Muscle of leg (tissue), 11 donors: ENCODE results near the gene IRS1. TPM values are rescaled to one million over a fixed set of nuclear protein-coding genes. Genes with fewer than 3 reads are reported as not detected.

Source experiments
- DNase-seq: peaks from one replicate; pipeline ENCODE4 v3.0.0; 2013
- H3K27ac ChIP-seq: one replicate; pipeline ENCODE4 v1.5.1; 2013; ENCODE audit warnings: mild to moderate bottlenecking, low read length, control low read depth
- H3K27me3 ChIP-seq: one replicate; pipeline ENCODE4 v1.6.1; 2013; ENCODE audit warnings: low read length; ENCODE audit not compliant: control insufficient read depth, insufficient read depth
- H3K36me3 ChIP-seq: one replicate; pipeline ENCODE4 v1.6.1; 2013; ENCODE audit warnings: low read length; ENCODE audit not compliant: control insufficient read depth, insufficient read depth
- H3K4me1 ChIP-seq: one replicate; pipeline ENCODE4 v1.6.1; 2013; ENCODE audit warnings: low read length; ENCODE audit not compliant: control insufficient read depth, insufficient read depth
- H3K4me3 ChIP-seq: one replicate; pipeline ENCODE4 v1.5.1; 2013; ENCODE audit warnings: low read length, control low read depth
- H3K9me3 ChIP-seq: replicated peaks from 2 replicates; pipeline ENCODE4 v1.6.1; 2013; ENCODE audit warnings: low read depth, low read length; ENCODE audit not compliant: control insufficient read depth
- WGBS: methylation state at CpG from one replicate; pipeline ENCODE4 v1.1.5; 2013; ENCODE audit warnings: missing lambda C conversion rate; ENCODE audit not compliant: insufficient coverage; 5-methylcytosine and 5-hydroxymethylcytosine counted together
- polyA plus RNA-seq, 8 donors: library from polyadenylated mRNA; unstranded; fragments of 120-200 nt; gene quantifications; one replicate each; pipeline versions ENCODE4 v1.2.1 to v1.2.3, GENCODE V29; 2013; ENCODE audit warnings: inconsistent platforms in 1 of 8, low replicate concordance in 1 of 8; ENCODE audit not compliant: insufficient read length in 8 of 8, insufficient read depth in 1 of 8
- total RNA-seq: library from RNA; stranded (reverse); fragments of 120-200 nt; gene quantifications from one replicate; pipeline ENCODE4 v1.2.4, GENCODE V29; 2013

IRS1 gene
- total and polyA plus RNA-seq, 9 donors, result 9.2 to 22.1 (median 14.3) TPM

- peaks cover 29% of the 10 kb centered on the region for H3K4me1 ChIP-seq
- H3K27ac ChIP-seq, result peak overlapping the region; percentile 80
- H3K27me3 ChIP-seq, result no peaks in the 10 kb centered on the region
- no peak overlapping the region for H3K4me3 ChIP-seq
- DNase-seq, result peak; percentile 79
- no peaks in the 10 kb centered on the region for H3K36me3 ChIP-seq
- H3K9me3 ChIP-seq, result no peaks in the 10 kb centered on the region
- no CpG with 5 or more reads among the region's 2 CpGs for WGBS
Measured at GRCh38 chr2:226760412-226761194, 39.0 kb downstream of the IRS1 start.

GRCh38 chr2:226759768-226760167 is 39.9 kb downstream of the IRS1 start:
- Histone ChIP-seq H3K4me1 (peaks cover 25% of the 10 kb centered on the region), H3K27me3 (no peaks in the 10 kb centered on the region), H3K4me3 (no peak overlapping the region), H3K9me3 (no peaks in the 10 kb centered on the region), H3K36me3 (no peaks in the 10 kb centered on the region), H3K27ac (peak overlapping the region; percentile 80)
- DNase-seq, result no peak
- 63% methylated on average over 4 of the region's 9 CpGs for WGBS

GRCh38 chr2:226758921-226759640 is 40.5 kb downstream of the IRS1 start:
- H3K36me3 ChIP-seq, result no peaks in the 10 kb centered on the region
- no peaks in the 10 kb centered on the region for H3K27me3 ChIP-seq
- peak overlapping the region; percentile 67 for H3K27ac ChIP-seq
- peak; percentile 89 for DNase-seq
- H3K9me3 ChIP-seq, result no peaks in the 10 kb centered on the region
- H3K4me3 ChIP-seq, result no peak overlapping the region
- WGBS, result no CpG with 5 or more reads among the region's 3 CpGs
- H3K4me1 ChIP-seq, result peaks cover 24% of the 10 kb centered on the region

- Histone ChIP-seq H3K4me3 (no peak overlapping the region), H3K4me1 (peaks cover 17% of the 10 kb centered on the region), H3K27ac (no peak overlapping the region), H3K9me3 (no peaks in the 10 kb centered on the region), H3K27me3 (no peaks in the 10 kb centered on the region), H3K36me3 (no peaks in the 10 kb centered on the region)
- 100% methylated on average over 1 of the region's 2 CpGs for WGBS
- DNase-seq, result no peak
Measured at GRCh38 chr2:226756131-226756530, 43.5 kb downstream of the IRS1 start.

GRCh38 chr2:226755631-226756030 is 44.0 kb downstream of the IRS1 start:
- H3K4me1 ChIP-seq, result peaks cover 12% of the 10 kb centered on the region
- no CpG with 5 or more reads among the region's 1 CpG for WGBS
- H3K9me3 ChIP-seq, result no peaks in the 10 kb centered on the region
- no peaks in the 10 kb centered on the region for H3K36me3 ChIP-seq
- DNase-seq, result no peak
- no peak overlapping the region for H3K27ac ChIP-seq
- no peaks in the 10 kb centered on the region for H3K27me3 ChIP-seq
- no peak overlapping the region for H3K4me3 ChIP-seq

GRCh38 chr2:226754821-226755604 is 44.6 kb downstream of the IRS1 start:
- H3K4me3 ChIP-seq, result no peak overlapping the region
- no peak overlapping the region for H3K27ac ChIP-seq

GRCh38 chr2:226752887-226753286 is 46.7 kb downstream of the IRS1 start:
- peaks cover 2% of the 10 kb centered on the region for H3K4me1 ChIP-seq
- no peaks in the 10 kb centered on the region for H3K27me3 ChIP-seq
- peaks cover 7% of the 10 kb centered on the region for H3K36me3 ChIP-seq
- no peaks in the 10 kb centered on the region for H3K9me3 ChIP-seq
- no peak for DNase-seq
- no peak overlapping the region for H3K27ac ChIP-seq
- WGBS, result no CpG with 5 or more reads among the region's 4 CpGs
- H3K4me3 ChIP-seq, result no peak overlapping the region

More at GRCh38 chr2:226754821-226755604, 44.6 kb downstream of the IRS1 start:
- H3K9me3 ChIP-seq, result no peaks in the 10 kb centered on the region
- DNase-seq, result no peak
- WGBS, result no CpG with 5 or more reads among the region's 8 CpGs
- H3K4me1 ChIP-seq, result peaks cover 10% of the 10 kb centered on the region
- H3K36me3 ChIP-seq, result no peaks in the 10 kb centered on the region
- H3K27me3 ChIP-seq, result no peaks in the 10 kb centered on the region

- WGBS, result no CpG with 5 or more reads among the region's 3 CpGs
- H3K9me3 ChIP-seq, result no peaks in the 10 kb centered on the region
- H3K36me3 ChIP-seq, result peaks cover 12% of the 10 kb centered on the region
- peaks cover 4% of the 10 kb centered on the region for H3K4me1 ChIP-seq
- DNase-seq, result no peak
- H3K27ac ChIP-seq, result no peak overlapping the region
- H3K27me3 ChIP-seq, result no peaks in the 10 kb centered on the region
- no peak overlapping the region for H3K4me3 ChIP-seq
Measured at GRCh38 chr2:226747288-226747687, 52.3 kb downstream of the IRS1 start.

- Histone ChIP-seq H3K9me3 (no peaks in the 10 kb centered on the region), H3K36me3 (peaks cover 12% of the 10 kb centered on the region), H3K4me1 (peaks cover 10% of the 10 kb centered on the region), H3K4me3 (no peak overlapping the region), H3K27ac (no peak overlapping the region), H3K27me3 (no peaks in the 10 kb centered on the region)
- 100% methylated on average over 1 of the region's 1 CpG for WGBS
- DNase-seq, result no peak
Measured at GRCh38 chr2:226746196-226746800, 53.3 kb downstream of the IRS1 start.
